KMS-11 (cell line): ENCODE results near the gene ADPGK.

Experiments
- H2AFZ ChIP-seq: fragments of 200-600 bp; sonication (generic); 2 replicates; pipeline ENCODE4 v1.6.1; 2016; ENCODE audit warnings: antibody characterized with exemption, mixed run types, low read depth
- H3K27ac ChIP-seq: fragments of 200-600 bp; sonication (generic); 2 replicates; pipeline ENCODE4 v1.6.1; 2016; ENCODE audit warnings: mild to moderate bottlenecking, mixed run types
- H3K27me3 ChIP-seq: fragments of 200-600 bp; sonication (generic); 2 replicates; pipeline ENCODE4 v1.6.1; 2017; ENCODE audit warnings: mild to moderate bottlenecking, low read depth, mixed run types, moderate library complexity; ENCODE audit not compliant: insufficient read depth
- H3K36me3 ChIP-seq: fragments of 200-600 bp; sonication (generic); 2 replicates; pipeline ENCODE4 v1.6.1; 2017; ENCODE audit warnings: mild to moderate bottlenecking, mixed run types; ENCODE audit not compliant: insufficient read depth
- H3K4me1 ChIP-seq: fragments of 200-600 bp; sonication (generic); 2 replicates; pipeline ENCODE4 v1.6.1; 2016; ENCODE audit warnings: mild to moderate bottlenecking, low read depth, mixed run types; ENCODE audit not compliant: poor library complexity, severe bottlenecking
- H3K4me2 ChIP-seq: fragments of 200-600 bp; sonication (generic); 2 replicates; pipeline ENCODE4 v1.7.0; 2016; ENCODE audit warnings: mild to moderate bottlenecking, mixed run types
- H3K4me3 ChIP-seq: fragments of 200-600 bp; sonication (generic); IDR thresholded peaks from 2 replicates; pipeline ENCODE4 v1.6.1; 2017; ENCODE audit warnings: low read depth, low read length, mixed read lengths; ENCODE audit not compliant: insufficient read depth
- H3K79me2 ChIP-seq: fragments of 200-600 bp; sonication (generic); 2 replicates; pipeline ENCODE4 v1.6.1; 2016; ENCODE audit warnings: low read depth, mixed run types; ENCODE audit not compliant: insufficient read depth
- H3K9ac ChIP-seq: fragments of 200-600 bp; sonication (generic); 2 replicates; pipeline ENCODE4 v1.6.1; 2016; ENCODE audit warnings: mild to moderate bottlenecking, mixed run types
- H4K20me1 ChIP-seq: fragments of 200-600 bp; sonication (generic); 2 replicates; pipeline ENCODE4 v1.6.1; 2016; ENCODE audit warnings: mild to moderate bottlenecking, mixed run types; ENCODE audit not compliant: insufficient read depth
- TF ChIP-seq, protein P1 (sequence below): fragments of 200-600 bp; sonication (generic); conservative IDR thresholded peaks from 2 replicates; pipeline ENCODE4 v1.6.1; 2017; ENCODE audit warnings: low read depth, mild to moderate bottlenecking, antibody characterized with exemption, low read length, moderate library complexity, mixed read lengths

The ADPGK gene

DNA sequence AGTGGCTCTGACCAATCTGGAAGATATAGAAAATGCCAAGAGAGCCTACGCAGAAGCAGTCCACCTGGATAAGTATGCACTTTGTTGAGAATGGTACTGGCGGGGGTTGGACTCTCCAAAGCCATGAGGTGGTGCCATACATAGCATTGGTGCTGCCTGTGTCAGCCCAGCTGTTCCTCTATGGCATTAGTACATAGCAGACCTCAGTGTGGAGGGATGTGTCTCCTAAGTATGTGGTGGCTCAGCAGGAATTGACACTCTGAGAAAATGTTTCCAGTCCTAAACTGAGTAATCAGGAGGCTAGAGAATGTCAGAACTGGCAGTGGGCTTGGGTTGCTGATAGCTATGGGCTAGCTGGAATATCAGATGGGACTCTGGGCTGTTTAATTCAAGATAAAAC is 48.4 kb downstream of the ADPGK start:
- Histone ChIP-seq H3K4me3 (no peak overlapping the region), H3K4me1 (peaks cover 45% of the 10 kb centered on the region), H4K20me1 (no peaks in the 10 kb centered on the region), H3K27ac (no peak overlapping the region), H3K4me2 (no peak overlapping the region), H3K27me3 (no peaks in the 10 kb centered on the region), H3K9ac (no peak overlapping the region), H2AFZ (no peak overlapping the region), H3K79me2 (no peaks in the 10 kb centered on the region), H3K36me3 (no peaks in the 10 kb centered on the region)
- TF ChIP-seq, protein P1, sequence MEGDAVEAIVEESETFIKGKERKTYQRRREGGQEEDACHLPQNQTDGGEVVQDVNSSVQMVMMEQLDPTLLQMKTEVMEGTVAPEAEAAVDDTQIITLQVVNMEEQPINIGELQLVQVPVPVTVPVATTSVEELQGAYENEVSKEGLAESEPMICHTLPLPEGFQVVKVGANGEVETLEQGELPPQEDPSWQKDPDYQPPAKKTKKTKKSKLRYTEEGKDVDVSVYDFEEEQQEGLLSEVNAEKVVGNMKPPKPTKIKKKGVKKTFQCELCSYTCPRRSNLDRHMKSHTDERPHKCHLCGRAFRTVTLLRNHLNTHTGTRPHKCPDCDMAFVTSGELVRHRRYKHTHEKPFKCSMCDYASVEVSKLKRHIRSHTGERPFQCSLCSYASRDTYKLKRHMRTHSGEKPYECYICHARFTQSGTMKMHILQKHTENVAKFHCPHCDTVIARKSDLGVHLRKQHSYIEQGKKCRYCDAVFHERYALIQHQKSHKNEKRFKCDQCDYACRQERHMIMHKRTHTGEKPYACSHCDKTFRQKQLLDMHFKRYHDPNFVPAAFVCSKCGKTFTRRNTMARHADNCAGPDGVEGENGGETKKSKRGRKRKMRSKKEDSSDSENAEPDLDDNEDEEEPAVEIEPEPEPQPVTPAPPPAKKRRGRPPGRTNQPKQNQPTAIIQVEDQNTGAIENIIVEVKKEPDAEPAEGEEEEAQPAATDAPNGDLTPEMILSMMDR: no peak

DNA sequence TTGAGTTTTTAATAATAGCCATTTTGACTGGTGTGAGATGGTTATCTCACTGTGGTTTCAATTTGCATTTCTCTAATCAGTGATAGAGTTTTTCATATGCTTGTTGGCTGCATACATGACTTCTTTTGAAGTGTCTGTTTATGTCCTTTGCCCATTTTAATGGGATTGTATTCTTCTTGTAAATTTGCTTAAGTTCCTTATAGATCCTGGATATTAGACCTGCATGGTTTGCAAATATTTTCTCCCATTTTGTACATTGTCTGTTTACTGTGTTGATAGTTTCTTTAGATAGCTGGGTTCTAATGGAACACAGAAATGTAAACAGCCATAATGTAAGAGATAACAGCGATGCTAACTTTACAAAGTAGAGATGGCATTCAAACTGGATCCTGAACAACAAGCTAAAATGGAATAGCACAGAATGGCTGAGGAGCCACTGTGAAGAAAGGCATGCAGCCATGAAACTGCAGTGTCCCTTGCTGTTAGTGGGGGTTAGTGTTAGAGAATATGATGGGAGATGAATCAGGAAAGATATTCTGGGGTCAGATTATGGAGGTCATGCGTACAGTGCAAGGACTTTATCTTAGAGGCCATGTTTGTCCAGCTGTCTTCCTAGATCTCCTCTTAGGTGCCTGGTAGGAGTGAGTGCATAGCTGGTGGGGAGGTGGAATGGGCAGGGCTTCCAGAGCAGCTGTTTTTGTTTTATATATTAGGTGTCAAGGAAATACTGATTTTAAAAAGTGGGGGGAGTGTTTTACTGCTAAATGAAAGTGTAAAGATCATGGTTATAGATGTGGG is 49.4 kb downstream of the ADPGK start:
- Histone ChIP-seq H3K79me2 (no peaks in the 10 kb centered on the region), H3K27ac (no peak overlapping the region), H3K27me3 (no peaks in the 10 kb centered on the region), H2AFZ (no peak overlapping the region), H3K4me1 (peaks cover 35% of the 10 kb centered on the region), H3K4me2 (peak overlapping the region; percentile 3; the same call in 1 of the 2 replicates), H3K36me3 (no peaks in the 10 kb centered on the region), H4K20me1 (no peaks in the 10 kb centered on the region), H3K4me3 (no peak overlapping the region), H3K9ac (no peak overlapping the region)
- TF ChIP-seq, protein P1: no peak

DNA sequence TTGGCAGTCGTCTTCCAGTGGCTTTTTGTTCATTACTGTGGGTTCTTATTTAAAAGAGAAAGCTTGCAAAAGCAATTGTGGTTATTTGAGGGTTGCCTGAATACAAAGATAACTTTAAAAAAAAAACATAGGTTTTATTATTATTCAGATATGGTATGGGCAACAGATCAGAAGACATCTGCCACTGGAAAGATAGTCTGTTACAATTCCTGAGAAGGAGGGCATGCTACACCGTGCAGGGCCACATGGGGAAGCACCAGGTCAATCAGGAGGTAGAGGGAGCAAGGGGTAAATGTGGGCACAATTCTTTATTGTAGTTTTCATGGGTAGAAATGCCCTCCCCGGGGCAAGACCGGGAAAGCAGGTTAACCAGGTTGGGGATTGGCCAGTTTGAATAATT is 51.0 kb downstream of the ADPGK start:
- Histone ChIP-seq H2AFZ (no peak overlapping the region), H3K4me2 (no peak overlapping the region), H3K4me1 (peaks cover 19% of the 10 kb centered on the region), H3K9ac (no peak overlapping the region), H3K79me2 (no peaks in the 10 kb centered on the region), H3K36me3 (no peaks in the 10 kb centered on the region), H3K4me3 (no peak overlapping the region), H3K27me3 (no peaks in the 10 kb centered on the region), H3K27ac (no peak overlapping the region), H4K20me1 (no peaks in the 10 kb centered on the region)
- TF ChIP-seq, protein P1: no peak; the same call in 1 of the 2 replicates

DNA sequence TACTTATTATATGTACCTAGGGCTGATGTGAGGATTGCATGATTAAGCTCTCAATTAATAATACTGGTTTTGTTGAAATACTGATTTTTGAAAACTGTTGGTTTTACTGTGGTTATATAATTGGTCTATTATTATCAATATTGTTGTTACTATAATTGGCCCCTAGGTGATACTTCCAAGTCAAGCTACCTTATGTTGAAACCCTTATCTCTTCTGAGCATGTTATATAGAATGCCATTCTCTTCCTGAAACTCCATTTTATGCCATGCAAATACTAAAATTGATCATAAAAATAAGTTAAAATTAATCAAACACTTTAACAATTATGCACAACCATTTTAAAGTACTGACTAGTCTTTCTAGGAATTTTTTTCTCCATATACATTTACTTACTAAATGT is 51.5 kb downstream of the ADPGK start:
- no peak overlapping the region for H2AFZ ChIP-seq
- no peaks in the 10 kb centered on the region for H3K27me3 ChIP-seq
- TF ChIP-seq, protein P1: no peak
- no peak overlapping the region for H3K27ac ChIP-seq
- no peaks in the 10 kb centered on the region for H3K36me3 ChIP-seq
- H4K20me1 ChIP-seq: no peaks in the 10 kb centered on the region
- H3K4me1 ChIP-seq: peaks cover 14% of the 10 kb centered on the region
- H3K4me2 ChIP-seq: no peak overlapping the region
- no peaks in the 10 kb centered on the region for H3K79me2 ChIP-seq
- no peak overlapping the region for H3K9ac ChIP-seq
- H3K4me3 ChIP-seq: no peak overlapping the region
